MM.1S (cell line): ENCODE measurements around the gene APOO.

Experiments used
- DNase-seq: peaks from one replicate; pipeline ENCODE4 v3.0.0-alpha.2; 2015
- H2AFZ ChIP-seq: fragments of 300-600 bp; sonication (generic); 2 replicates; pipeline ENCODE4 v1.6.0; 2016; ENCODE audit warnings: antibody characterized with exemption, low read length
- H3F3A ChIP-seq: fragments of 300-600 bp; sonication (generic); 2 replicates; pipeline ENCODE4 v1.6.1; 2016; ENCODE audit warnings: mild to moderate bottlenecking, antibody characterized with exemption, low read length, moderate library complexity, mixed read lengths; ENCODE audit not compliant: insufficient read depth
- H3K27ac ChIP-seq: fragments of 300-600 bp; sonication (generic); 2 replicates; pipeline ENCODE4 v1.5.1; 2016; ENCODE audit warnings: mild to moderate bottlenecking, low read length
- H3K27me3 ChIP-seq: fragments of 300-600 bp; sonication (generic); replicated peaks from 2 replicates; pipeline ENCODE4 v1.6.0; 2016; ENCODE audit warnings: low read length; ENCODE audit not compliant: insufficient read depth
- H3K36me3 ChIP-seq: fragments of 300-600 bp; sonication (generic); replicated peaks from 2 replicates; pipeline ENCODE4 v1.6.1; 2016; ENCODE audit warnings: mild to moderate bottlenecking, low read length, mixed read lengths; ENCODE audit not compliant: insufficient read depth
- H3K4me1 ChIP-seq: fragments of 300-600 bp; sonication (generic); 2 replicates; pipeline ENCODE4 v1.6.1; 2016; ENCODE audit warnings: low read length, mixed read lengths
- H3K4me2 ChIP-seq: fragments of 300-600 bp; sonication (generic); 2 replicates; pipeline ENCODE4 v1.6.0; 2016; ENCODE audit warnings: low read depth, low read length
- H3K4me3 ChIP-seq: fragments of 300-600 bp; sonication (generic); 2 replicates; pipeline ENCODE4 v1.5.1; 2016; ENCODE audit warnings: low read length, mixed read lengths
- H3K79me2 ChIP-seq: fragments of 300-600 bp; sonication (generic); 2 replicates; pipeline ENCODE4 v1.6.1; 2016; ENCODE audit warnings: mixed run types, low read length, mixed read lengths
- H3K9ac ChIP-seq: fragments of 300-600 bp; sonication (generic); 2 replicates; pipeline ENCODE4 v1.6.1; 2016; ENCODE audit warnings: low read length, mixed read lengths
- H3K9me2 ChIP-seq: fragments of 300-600 bp; sonication (generic); replicated peaks from 2 replicates; pipeline ENCODE4 v1.6.1; 2016; ENCODE audit warnings: mild to moderate bottlenecking, low read length, mixed read lengths; ENCODE audit not compliant: insufficient read depth
- H3K9me3 ChIP-seq: fragments of 300-600 bp; sonication (generic); replicated peaks from 2 replicates; pipeline ENCODE4 v1.6.1; 2016; ENCODE audit warnings: mild to moderate bottlenecking, low read length, mixed read lengths; ENCODE audit not compliant: insufficient read depth
- H4K20me1 ChIP-seq: fragments of 300-600 bp; sonication (generic); 2 replicates; pipeline ENCODE4 v1.6.1; 2016; ENCODE audit warnings: mild to moderate bottlenecking, low read length, moderate library complexity, mixed read lengths; ENCODE audit not compliant: insufficient read depth
- CTCF ChIP-seq: fragments of 300-600 bp; sonication (generic); IDR thresholded peaks from 2 replicates; pipeline ENCODE4 v1.5.1; 2016; ENCODE audit warnings: antibody characterized with exemption, low read length, mixed read lengths
- EZH2 ChIP-seq: fragments of 300-600 bp; sonication (generic); optimal IDR thresholded peaks from 2 replicates; pipeline ENCODE3; 2017; ENCODE audit warnings: low read depth, mild to moderate bottlenecking, antibody characterized with exemption, low read length, mixed read lengths
- EZH2phosphoT487 ChIP-seq: fragments of 300-600 bp; sonication (generic); IDR thresholded peaks from 2 replicates; pipeline ENCODE4 v1.6.1; 2018; ENCODE audit warnings: antibody characterized with exemption, low read length

The APOO gene

GRCh38 chrX:23857935-23858334 lies 49.8 kb downstream of the APOO start:
- H3K9me3 ChIP-seq: no peaks in the 10 kb centered on the region
- no peak overlapping the region for H3K9ac ChIP-seq
- H3K27me3 ChIP-seq: no peaks in the 10 kb centered on the region
- no peak for DNase-seq
- no peaks in the 10 kb centered on the region for H4K20me1 ChIP-seq
- no peak overlapping the region for H3K27ac ChIP-seq
- no peaks in the 10 kb centered on the region for H3K4me1 ChIP-seq
- H3K4me2 ChIP-seq: no peak overlapping the region
- no peaks in the 10 kb centered on the region for H3K36me3 ChIP-seq
- TF ChIP-seq CTCF: no peak
- TF ChIP-seq EZH2: no peak
- no peak for TF ChIP-seq EZH2phosphoT487
- no peaks in the 10 kb centered on the region for H3K9me2 ChIP-seq
- no peaks in the 10 kb centered on the region for H3F3A ChIP-seq
- no peak overlapping the region for H3K4me3 ChIP-seq
- no peak overlapping the region for H2AFZ ChIP-seq
- H3K79me2 ChIP-seq: no peaks in the 10 kb centered on the region

GRCh38 chrX:23857363-23857762 lies 50.4 kb downstream of the APOO start:
- Histone ChIP-seq H3K9ac (no peak overlapping the region), H2AFZ (no peak overlapping the region), H3F3A (no peaks in the 10 kb centered on the region), H3K9me2 (no peaks in the 10 kb centered on the region), H3K79me2 (no peaks in the 10 kb centered on the region), H4K20me1 (no peaks in the 10 kb centered on the region), H3K4me1 (no peaks in the 10 kb centered on the region), H3K4me3 (no peak overlapping the region), H3K4me2 (no peak overlapping the region), H3K27me3 (no peaks in the 10 kb centered on the region), H3K27ac (no peak overlapping the region), H3K9me3 (no peaks in the 10 kb centered on the region), H3K36me3 (no peaks in the 10 kb centered on the region)
- DNase-seq: no peak
- TF ChIP-seq EZH2phosphoT487 (no peak), EZH2 (no peak), CTCF (no peak)

GRCh38 chrX:23855569-23855968 lies 52.2 kb downstream of the APOO start:
- no peaks in the 10 kb centered on the region for H3K9me3 ChIP-seq
- no peak overlapping the region for H3K4me3 ChIP-seq
- no peak overlapping the region for H3K4me2 ChIP-seq
- H3K36me3 ChIP-seq: no peaks in the 10 kb centered on the region
- no peaks in the 10 kb centered on the region for H3K79me2 ChIP-seq
- H2AFZ ChIP-seq: no peak overlapping the region
- H3K9me2 ChIP-seq: no peaks in the 10 kb centered on the region
- DNase-seq: no peak
- no peaks in the 10 kb centered on the region for H3K4me1 ChIP-seq
- TF ChIP-seq CTCF (no peak), EZH2 (no peak), EZH2phosphoT487 (no peak)
- no peak overlapping the region for H3K27ac ChIP-seq
- H3F3A ChIP-seq: no peaks in the 10 kb centered on the region
- no peaks in the 10 kb centered on the region for H3K27me3 ChIP-seq
- no peak overlapping the region for H3K9ac ChIP-seq
- no peaks in the 10 kb centered on the region for H4K20me1 ChIP-seq

- Histone ChIP-seq H3K9ac (no peak overlapping the region), H3K4me1 (no peaks in the 10 kb centered on the region), H3K4me3 (no peak overlapping the region), H3K4me2 (no peak overlapping the region), H3K9me3 (no peaks in the 10 kb centered on the region), H3K27ac (no peak overlapping the region), H3K79me2 (no peaks in the 10 kb centered on the region), H4K20me1 (no peaks in the 10 kb centered on the region), H3K27me3 (no peaks in the 10 kb centered on the region), H3F3A (no peaks in the 10 kb centered on the region), H2AFZ (no peak overlapping the region), H3K9me2 (no peaks in the 10 kb centered on the region), H3K36me3 (no peaks in the 10 kb centered on the region)
- TF ChIP-seq EZH2phosphoT487 (no peak), EZH2 (no peak), CTCF (no peak)
- DNase-seq: no peak
Measured at GRCh38 chrX:23854945-23855344, 52.8 kb downstream of the APOO start.
